Tibial nerve (tissue), 4 donors: Measurements from ENCODE around the gene REN.

Source experiments
- EP300 ChIP-seq, 2 donors: sonication (generic); formaldehyde crosslinking; IDR thresholded peaks; one replicate each; pipeline ENCODE4 v1.6.1; 2017; ENCODE audit warnings: antibody characterized with exemption in 2 of 2, mild to moderate bottlenecking in 1 of 2
- POLR2A ChIP-seq, 2 donors: fragments of 450-650 bp; IDR thresholded peaks; one replicate each; pipeline ENCODE4 v1.6.1; 2017; ENCODE audit warnings: antibody characterized with exemption in 2 of 2, mild to moderate bottlenecking in 2 of 2, moderate library complexity in 2 of 2
- TF ChIP-seq, protein P1 (sequence below), 5 experiments: fragments of 200-600 bp in 3 of 5; fragments of 450-650 bp in 2 of 5; sonication (generic) in 3 of 5; IDR thresholded peaks; one replicate each; pipeline ENCODE4 v1.5.1; 2016 to 2019; ENCODE audit warnings: antibody characterized with exemption in 5 of 5, mild to moderate bottlenecking in 3 of 5, moderate library complexity in 2 of 5

DNA sequence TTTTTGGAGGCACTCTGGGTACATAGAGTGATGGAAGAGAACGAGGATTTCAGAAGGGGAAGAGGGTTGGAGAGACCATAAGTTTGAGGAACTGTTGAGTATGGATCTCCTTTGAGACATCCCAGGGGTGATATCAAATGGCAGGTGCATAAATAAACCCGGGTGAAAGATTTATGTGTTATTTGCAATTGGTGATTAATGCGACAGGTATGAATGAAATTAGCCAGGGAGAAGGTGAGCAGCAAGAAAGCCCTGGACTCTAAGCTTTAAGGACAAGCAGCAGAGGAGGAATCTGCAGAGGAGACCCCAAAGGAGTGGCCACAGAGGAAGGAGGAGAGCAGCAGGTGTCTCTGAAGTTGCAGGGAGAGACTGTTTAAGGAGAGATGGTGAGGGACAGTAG, 8.8 kb upstream of the REN start:
- TF ChIP-seq, protein P1, sequence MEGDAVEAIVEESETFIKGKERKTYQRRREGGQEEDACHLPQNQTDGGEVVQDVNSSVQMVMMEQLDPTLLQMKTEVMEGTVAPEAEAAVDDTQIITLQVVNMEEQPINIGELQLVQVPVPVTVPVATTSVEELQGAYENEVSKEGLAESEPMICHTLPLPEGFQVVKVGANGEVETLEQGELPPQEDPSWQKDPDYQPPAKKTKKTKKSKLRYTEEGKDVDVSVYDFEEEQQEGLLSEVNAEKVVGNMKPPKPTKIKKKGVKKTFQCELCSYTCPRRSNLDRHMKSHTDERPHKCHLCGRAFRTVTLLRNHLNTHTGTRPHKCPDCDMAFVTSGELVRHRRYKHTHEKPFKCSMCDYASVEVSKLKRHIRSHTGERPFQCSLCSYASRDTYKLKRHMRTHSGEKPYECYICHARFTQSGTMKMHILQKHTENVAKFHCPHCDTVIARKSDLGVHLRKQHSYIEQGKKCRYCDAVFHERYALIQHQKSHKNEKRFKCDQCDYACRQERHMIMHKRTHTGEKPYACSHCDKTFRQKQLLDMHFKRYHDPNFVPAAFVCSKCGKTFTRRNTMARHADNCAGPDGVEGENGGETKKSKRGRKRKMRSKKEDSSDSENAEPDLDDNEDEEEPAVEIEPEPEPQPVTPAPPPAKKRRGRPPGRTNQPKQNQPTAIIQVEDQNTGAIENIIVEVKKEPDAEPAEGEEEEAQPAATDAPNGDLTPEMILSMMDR (IDR thresholded peaks at IDR 0.05), result no peak
- no peak for TF ChIP-seq POLR2A (IDR thresholded peaks at IDR 0.05)
- no peak for TF ChIP-seq EP300 (IDR thresholded peaks at IDR 0.05)
